Bronchial epithelial cell (primary cell): Measurements from ENCODE around the gene MLYCD. TPM values are rescaled to one million over a fixed set of nuclear protein-coding genes. Genes with fewer than 3 reads are reported as not detected.

Source experiments
- DNase-seq: peaks from one replicate; pipeline ENCODE4 v3.0.0-alpha.2; 2010; ENCODE audit warnings: low read depth
- FAIRE-seq: peaks from 2 replicates; lab custom pipeline; 2011; peaks lifted over from hg19 to GRCh38; lab: Jason Lieb, UNC
- H3K27me3 ChIP-seq: 2 replicates; pipeline ENCODE4 v1.5.1; 2011; ENCODE audit warnings: low read length; ENCODE audit not compliant: control insufficient read depth, insufficient read depth
- H3K36me3 ChIP-seq: 2 replicates; pipeline ENCODE4 v1.5.1; 2011; ENCODE audit warnings: low read length; ENCODE audit not compliant: control insufficient read depth, insufficient read depth
- H3K4me3 ChIP-seq: 2 replicates; pipeline ENCODE4 v1.5.1; 2011; ENCODE audit warnings: mild to moderate bottlenecking, low read depth, low read length, control low read depth
- CTCF ChIP-seq: IDR thresholded peaks from 2 replicates; pipeline ENCODE4 v1.5.1; 2011; ENCODE audit warnings: mild to moderate bottlenecking, moderate library complexity, low read length, control low read depth, inconsistent platforms; ENCODE audit not compliant: insufficient read depth, severe bottlenecking
- total RNA-seq: library from RNA; depleted of rRNA; stranded (reverse); fragments of >200 nt; gene quantifications from 2 replicates; pipeline ENCODE4 v1.2.1, GENCODE V29; 2014

The MLYCD gene
- total RNA-seq, 1 donor from 2014 or later, result 2.6 TPM

- Histone ChIP-seq H3K4me3 (no peak overlapping the region), H3K27me3 (no peaks in the 10 kb centered on the region), H3K36me3 (peaks cover 3% of the 10 kb centered on the region)
- no peak for FAIRE-seq
- TF ChIP-seq CTCF, result no peak
- no peak for DNase-seq
Observed at GRCh38 chr16:83907111-83907510, 8.2 kb downstream of the MLYCD start.

- no peak for DNase-seq
- no peak for FAIRE-seq
- no peak overlapping the region for H3K4me3 ChIP-seq
- TF ChIP-seq CTCF, result no peak
- peaks cover 5% of the 10 kb centered on the region for H3K36me3 ChIP-seq
- no peaks in the 10 kb centered on the region for H3K27me3 ChIP-seq
Observed at GRCh38 chr16:83907631-83908250, 8.8 kb downstream of the MLYCD start.

DNA sequence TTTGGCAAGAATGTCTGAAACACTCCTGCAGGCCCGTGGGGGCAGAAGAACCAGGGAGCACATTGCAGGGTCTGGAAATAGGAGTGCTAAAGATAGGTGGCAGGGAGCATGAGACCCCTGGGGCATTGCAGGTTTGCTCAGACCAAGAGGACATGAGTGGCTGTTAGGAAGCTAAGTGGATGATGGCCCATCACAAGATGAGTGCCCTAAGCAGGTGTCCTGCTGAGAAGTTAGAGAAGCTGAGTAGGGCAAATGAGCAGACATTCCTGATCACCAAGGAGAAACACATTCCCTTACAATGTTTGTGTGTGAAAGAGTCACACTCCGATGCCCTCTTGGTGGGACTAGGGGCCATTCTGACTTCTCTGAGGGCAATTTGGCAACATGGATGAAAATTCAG lies 9.9 kb downstream of the MLYCD start:
- Histone ChIP-seq H3K36me3 (peaks cover 5% of the 10 kb centered on the region), H3K4me3 (no peak overlapping the region), H3K27me3 (no peaks in the 10 kb centered on the region)
- TF ChIP-seq CTCF, result no peak
- no peak for DNase-seq
- peak; percentile 7 for FAIRE-seq

DNA sequence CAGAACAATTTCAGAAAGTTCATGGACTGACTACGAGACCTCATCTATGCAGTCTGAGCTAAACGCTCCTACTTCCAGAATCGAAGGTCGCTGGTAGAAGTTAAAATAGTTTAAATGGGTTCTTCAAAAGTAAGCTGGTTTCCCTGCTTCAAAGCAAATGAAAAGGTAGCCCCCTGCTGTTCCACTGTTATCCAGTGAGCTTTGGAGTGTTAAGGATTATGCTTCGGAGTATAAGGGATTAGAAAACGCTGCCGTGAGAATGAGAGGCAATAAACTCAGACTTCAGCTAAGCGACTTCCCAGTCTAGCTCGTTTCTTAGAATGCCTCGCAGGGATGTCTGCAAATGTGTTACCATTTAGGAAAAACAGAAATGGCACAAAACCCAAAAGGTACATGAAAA lies 12.4 kb downstream of the MLYCD start:
- H3K27me3 ChIP-seq, result no peaks in the 10 kb centered on the region
- H3K36me3 ChIP-seq, result peaks cover 5% of the 10 kb centered on the region
- FAIRE-seq (no peak), DNase-seq (no peak)
- TF ChIP-seq CTCF, result no peak
- no peak overlapping the region for H3K4me3 ChIP-seq

DNA sequence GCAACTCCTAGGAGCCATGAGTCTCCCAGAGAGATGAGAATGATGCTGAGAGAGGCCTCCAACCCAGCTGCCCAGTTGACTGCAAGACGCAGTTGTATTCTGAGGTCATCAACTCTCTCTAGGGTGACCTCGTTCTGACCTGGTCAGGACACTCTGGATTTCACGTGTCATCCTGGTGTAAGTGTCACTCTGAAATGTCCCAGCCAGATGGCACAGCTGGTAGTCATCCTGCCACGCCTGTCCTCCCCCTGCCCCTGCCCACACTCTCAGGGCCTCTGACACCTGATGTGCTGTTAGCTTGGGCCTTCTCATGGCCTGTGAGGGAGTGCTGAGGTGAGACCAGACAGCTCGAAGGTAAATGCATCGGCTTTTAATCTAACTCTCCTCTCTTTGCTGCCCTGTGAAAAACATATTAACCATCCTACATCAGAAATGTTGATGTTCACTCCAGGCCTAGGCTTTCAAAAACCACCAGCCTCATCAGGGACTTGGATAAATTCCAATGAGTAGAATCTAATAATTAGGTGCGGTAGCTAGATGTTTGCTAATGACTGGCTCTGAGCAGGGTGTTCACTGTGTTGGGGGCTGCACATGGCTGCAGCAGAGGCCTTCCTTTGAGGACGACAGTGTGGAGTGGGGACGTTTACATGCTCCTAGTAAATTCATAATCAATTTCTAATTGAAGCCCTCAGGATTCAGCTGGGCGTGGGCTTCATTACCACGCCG lies 13.8 kb downstream of the MLYCD start:
- no peak for DNase-seq
- TF ChIP-seq CTCF, result no peak
- no peaks in the 10 kb centered on the region for H3K27me3 ChIP-seq
- H3K36me3 ChIP-seq, result peaks cover 5% of the 10 kb centered on the region
- H3K4me3 ChIP-seq, result no peak overlapping the region
- FAIRE-seq, result no peak
